Measurements from ENCODE around the gene ELN. TPM values are rescaled to one million over a fixed set of nuclear protein-coding genes. Genes with fewer than 3 reads are reported as not detected.

The ELN gene
- total and polyA plus RNA-seq, 9 of the 15 experiments (the other 6 are each of a cell fraction or from before 2014, with no cell fraction given), result 0.20 TPM; not detected in 8

GRCh38 chr7:74040791-74041520 lies 13.0 kb downstream of the ELN start (continued):
- TF ChIP-seq ZBTB40 (IDR thresholded peaks at IDR 0.05), result no peak
- no peak for TF ChIP-seq ZBTB40 (CRISPR knock-in tag; IDR thresholded peaks at IDR 0.05)
- TF ChIP-seq ZNF280B (CRISPR knock-in tag; IDR thresholded peaks at IDR 0.05), result no peak
- TF ChIP-seq CUX1 (CRISPR knock-in tag; IDR thresholded peaks at IDR 0.05), result no peak
- TF ChIP-seq ZNF778 (CRISPR knock-in tag; IDR thresholded peaks at IDR 0.05), result no peak
- no peak for TF ChIP-seq ZNF140 (CRISPR knock-in tag; IDR thresholded peaks at IDR 0.05)
- TF ChIP-seq FOS (IDR thresholded peaks at IDR 0.05; ENCODE audit: extremely low read depth, insufficient read length), result no peak
- TF ChIP-seq TBL1XR1 (IDR thresholded peaks at IDR 0.05; ENCODE audit: low read length in 2 of 2), result no peak
